GM12878 (cell line): ENCODE data around the gene CDKN2AIPNL. TPM values are rescaled to one million over a fixed set of nuclear protein-coding genes. Genes with fewer than 3 reads are reported as not detected.

Source experiments
- ATAC-seq: fragments of 200-7000 bp; cut with Tn5 transposase; 3 replicates; pipeline ENCODE4 v1.9.1; 2020; ENCODE audit warnings: mild to moderate bottlenecking, moderate library complexity
- BruUV-seq: library from RNA; stranded (reverse); fragments of 400-500 nt; replicated peaks from 2 replicates; lab custom pipeline; 2021; lab: Mats Ljungman, UMichigan
- CTCF ChIA-PET: fragments of 300-600 bp; sonication (Branson Sonifier 250); formaldehyde crosslinking; extraction: SDS; loops from one replicate; lab custom pipeline; 2021; ENCODE audit warnings: inconsistent platforms; lab: Yijun Ruan, JAX
- POLR2A ChIA-PET: fragments of 350-600 bp; formaldehyde crosslinking; extraction: SDS; loops from one replicate; lab custom pipeline; 2021; ENCODE audit warnings: inconsistent platforms; lab: Charles Lee
- RAD21 ChIA-PET: fragments of 300-600 bp; sonication (Branson Sonifier 250); formaldehyde crosslinking; loops from one replicate; lab custom pipeline; 2023; ENCODE audit warnings: antibody characterized with exemption; ENCODE audit not compliant: unreplicated experiment; lab: Charles Lee
- SMC1A ChIA-PET: fragments of 300-600 bp; sonication (Branson Sonifier 250); formaldehyde crosslinking; loops from one replicate; lab custom pipeline; 2023; ENCODE audit not compliant: unreplicated experiment, uncharacterized antibody; lab: Charles Lee
- DNase-seq: peaks from one replicate; pipeline ENCODE4 v3.0.0-alpha.2; 2011; ENCODE audit warnings: low read depth, low spot score
- FAIRE-seq: peaks from 3 replicates; lab custom pipeline; 2011; peaks lifted over from hg19 to GRCh38; lab: Jason Lieb, UNC
- H2AFZ ChIP-seq: 2 replicates; pipeline ENCODE4 v1.6.0; 2011; ENCODE audit warnings: low read depth, low read length, control low read depth; ENCODE audit not compliant: control insufficient read depth
- H3K27ac ChIP-seq: 2 replicates; pipeline ENCODE4 v1.5.1; 2011; ENCODE audit warnings: control low read depth; ENCODE audit not compliant: control insufficient read depth, insufficient read depth
- H3K27me3 ChIP-seq, 2 experiments: replicated peaks in 1 of 2; 2 replicates each; pipeline versions ENCODE4 v1.6.0 to v1.6.1; 2011; ENCODE audit warnings: low read length in 1 of 2; ENCODE audit not compliant: control insufficient read depth in 2 of 2, insufficient read depth in 2 of 2
- H3K36me3 ChIP-seq, 2 experiments: 2 replicates each; pipeline ENCODE4 v1.5.1; 2011; ENCODE audit warnings: low read length in 1 of 2; ENCODE audit not compliant: control insufficient read depth in 2 of 2, insufficient read depth in 2 of 2
- H3K4me1 ChIP-seq: 2 replicates; pipeline ENCODE4 v1.6.1; 2011; ENCODE audit warnings: mild to moderate bottlenecking, low read length, moderate library complexity, mixed read lengths; ENCODE audit not compliant: control insufficient read depth, insufficient read depth
- H3K4me2 ChIP-seq: 2 replicates; pipeline ENCODE4 v1.6.0; 2011; ENCODE audit warnings: control low read depth; ENCODE audit not compliant: control insufficient read depth, insufficient read depth
- H3K4me3 ChIP-seq: fragments of 200-600 bp; sonication (generic); 2 replicates; pipeline ENCODE4 v1.5.1; 2016
- H3K79me2 ChIP-seq: 2 replicates; pipeline ENCODE4 v1.6.0; 2011; ENCODE audit warnings: low read length; ENCODE audit not compliant: control insufficient read depth, insufficient read depth
- H3K9ac ChIP-seq: 2 replicates; pipeline ENCODE4 v1.8.0; 2011; ENCODE audit warnings: low read length, control low read depth, mixed read lengths; ENCODE audit not compliant: control insufficient read depth, insufficient read depth
- H3K9me3 ChIP-seq: replicated peaks from 3 replicates; pipeline ENCODE4 v1.5.1; 2011; ENCODE audit warnings: mild to moderate bottlenecking, low read length; ENCODE audit not compliant: control insufficient read depth, insufficient read depth
- H4K20me1 ChIP-seq: 2 replicates; pipeline ENCODE4 v1.6.0; 2011; ENCODE audit not compliant: control insufficient read depth, insufficient read depth
- CEBPZ ChIP-seq: fragments of 150-350 bp; IDR thresholded peaks from 2 replicates; pipeline ENCODE4 v1.6.1; 2016; ENCODE audit warnings: low read depth, low read length
- CTCF ChIP-seq, 3 experiments: IDR thresholded peaks in 2 of 3; conservative IDR thresholded peaks in 1 of 3; 2 replicates each; pipeline ENCODE4 v1.5.1; 2011; ENCODE audit warnings: low read depth in 3 of 3, low read length in 3 of 3, mild to moderate bottlenecking in 3 of 3, control low read depth in 2 of 3, moderate library complexity in 2 of 3, inconsistent platforms in 1 of 3, mixed read lengths in 1 of 3; ENCODE audit not compliant: control insufficient read depth in 2 of 3, insufficient read depth in 1 of 3; ENCODE audit errors: extremely low read depth in 1 of 3
- IRF4 ChIP-seq: IDR thresholded peaks from 2 replicates; pipeline ENCODE4 v1.6.1; 2011; ENCODE audit warnings: low read depth, low read length
- MLLT1 ChIP-seq: fragments of 450-650 bp; IDR thresholded peaks from 2 replicates; pipeline ENCODE4 v1.6.1; 2016; ENCODE audit warnings: mild to moderate bottlenecking
- SPI1 ChIP-seq: IDR thresholded peaks from 2 replicates; pipeline ENCODE4 v1.6.1; 2011; ENCODE audit warnings: low read depth, mild to moderate bottlenecking, low read length, moderate library complexity, borderline replicate concordance; ENCODE audit not compliant: insufficient read depth
- TBL1XR1 ChIP-seq: IDR thresholded peaks from 2 replicates; pipeline ENCODE4 v1.6.1; 2012; ENCODE audit warnings: low read depth, low read length, improper control_type of control experiment
- TCF3 ChIP-seq: IDR thresholded peaks from 2 replicates; pipeline ENCODE4 v1.6.1; 2012; ENCODE audit warnings: low read depth, mild to moderate bottlenecking, low read length, borderline replicate concordance; ENCODE audit not compliant: insufficient read depth
- USF1 ChIP-seq: IDR thresholded peaks from 2 replicates; pipeline ENCODE4 v1.6.1; 2011; ENCODE audit warnings: borderline replicate concordance, low read depth, mild to moderate bottlenecking, moderate library complexity, mixed read lengths, low read length; ENCODE audit not compliant: insufficient read depth; ENCODE audit errors: extremely low read length
- ZNF592 ChIP-seq: fragments of 450-650 bp; IDR thresholded peaks from 2 replicates; pipeline ENCODE4 v1.6.1; 2017; ENCODE audit warnings: mild to moderate bottlenecking, moderate library complexity
- WGBS: methylation state at CpG from one replicate; pipeline ENCODE4 v1.1.6; 2016; ENCODE audit warnings: low lambda C conversion rate; ENCODE audit not compliant: insufficient replicate concordance, insufficient coverage; ENCODE audit errors: missing lambda C conversion rate; 5-methylcytosine and 5-hydroxymethylcytosine counted together
- in situ Hi-C: fragments of 300-500 bp; cut with MboI; formaldehyde crosslinking; loops from 9 replicates; pipeline ENCODE4 v1.14.3; 2018; ENCODE audit warnings: mixed read lengths
- intact Hi-C: fragments of 100-400 bp; cut with micrococcal nuclease; formaldehyde crosslinking; loops from one replicate; pipeline ENCODE4 v1.14.2; 2022; ENCODE audit not compliant: unreplicated experiment
- polyA plus RNA-seq, 11 experiments: library from polyadenylated mRNA; depleted of rRNA in 4 of 11; unstranded in 6 of 11; stranded (reverse) in 5 of 11; fragments of >200 nt; fragmentation: Nextera tagmentation in 4 of 11; fragmentation: Illumina TruSeq in 1 of 11; extraction: Ambion mirVana in 4 of 11; extraction: Trizol in 1 of 11; gene quantifications; 1 replicate in 1 of 11; 2 replicates in 10 of 11; pipeline versions ENCODE4 v1.2.1 to v1.2.3, GENCODE V29; 2011 to 2016; ENCODE audit warnings: inconsistent platforms in 2 of 11, missing spikeins in 2 of 11, low read depth in 1 of 11
- total RNA-seq, 4 experiments: library from RNA; depleted of rRNA in 3 of 4; stranded (reverse); fragments of >200 nt in 3 of 4; fragmentation: Illumina TruSeq in 1 of 4; extraction: Trizol in 1 of 4; gene quantifications; 2 replicates each; pipeline versions ENCODE4 v1.2.1 to v1.2.3, GENCODE V29; 2013 to 2021

Gene CDKN2AIPNL
- total and polyA plus RNA-seq, 10 of the 15 experiments (the other 5 are each of a cell fraction or from before 2014, with no cell fraction given) = 23.5 to 72.0 (median 36.6) TPM

GRCh38 chr5:134459491-134459890, 47.8 kb upstream of the CDKN2AIPNL start (continued):
- TF ChIP-seq CTCF (IDR thresholded peaks at IDR 0.05 in 2 of 3, conservative IDR thresholded peaks at IDR 0.05 in 1 of 3; ENCODE audit: control insufficient read depth in 2 of 3, extremely low read depth in 1 of 3, insufficient read depth in 1 of 3, low read depth in 3 of 3, low read length in 3 of 3) (no peak), TBL1XR1 (no peak), ZNF592 (no peak)

- in situ Hi-C loops (no loop called here), intact Hi-C loops (no loop called here)
- no TSS peak for BruUV-seq
- no peak overlapping the region for H3K27ac ChIP-seq
- WGBS = 70% methylated on average over 8 of the region's 8 CpGs
- no peak overlapping the region for H3K4me3 ChIP-seq
- H3K36me3 ChIP-seq = no peaks in the 10 kb centered on the region
- ChIA-PET RAD21 (no interaction called here), SMC1A (no interaction called here), CTCF (interaction anchor here (0.6 to 1.3 kb wide), 2 partner anchors 27 to 39 kb away, joined by 3 to 4 read pairs; no protein-coding TSS in a partner anchor), POLR2A (no interaction called here)
- no peak overlapping the region for H3K4me2 ChIP-seq
- DNase-seq = no peak
- H3K9me3 ChIP-seq = no peaks in the 10 kb centered on the region
- H3K79me2 ChIP-seq = no peaks in the 10 kb centered on the region
- no peak overlapping the region for H2AFZ ChIP-seq
- no peaks in the 10 kb centered on the region for H4K20me1 ChIP-seq
- no peak for FAIRE-seq
- no peak overlapping the region for H3K9ac ChIP-seq
- ATAC-seq = no peak
- H3K4me1 ChIP-seq = no peaks in the 10 kb centered on the region
- no peaks in the 10 kb centered on the region; a peak in 1 of 4 replicates for H3K27me3 ChIP-seq
- TF ChIP-seq IRF4 (no peak), CEBPZ (no peak), TCF3 (no peak), SPI1 (no peak), MLLT1 (no peak), USF1 (no peak)
Measured at GRCh38 chr5:134459010-134459403, 47.3 kb upstream of the CDKN2AIPNL start.
